ENCODE data around the gene GMFB.

The GMFB gene

DNA sequence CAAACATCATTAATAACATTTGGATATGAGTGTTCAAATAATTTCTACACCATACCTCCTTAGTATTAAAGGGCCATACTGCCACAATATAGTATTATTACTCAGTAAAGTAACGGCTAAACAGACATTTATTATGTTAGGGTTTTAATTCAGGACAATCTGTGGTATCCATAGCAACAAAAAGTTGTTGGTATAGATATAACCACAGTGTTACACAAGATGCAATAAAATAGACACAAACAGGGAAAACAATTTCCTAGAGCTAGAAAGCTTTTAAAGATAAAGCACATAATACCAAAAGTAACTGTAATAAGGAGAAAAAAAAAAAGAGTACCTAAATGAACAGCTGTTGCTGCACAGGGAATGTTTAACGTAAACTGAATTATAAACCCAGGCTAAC lies 63.7 kb downstream of the GMFB start:
- no peak for DNase-seq

Data from activated gamma-delta T cell treated with Interleukin-2 at 50 U/mL for 16 hours (primary cell).